ENCODE data around the gene RBFOX2.

The RBFOX2 gene

GRCh38 chr22:35899736-35900135 lies 128.9 kb downstream of the RBFOX2 start:
- no peak for DNase-seq (ENCODE audit: extremely low read depth, low read depth)
- no peak for TF ChIP-seq CTCF (IDR thresholded peaks at IDR 0.05; ENCODE audit: low read depth, low read length)

- no peak for DNase-seq (ENCODE audit: extremely low read depth, low read depth)
- TF ChIP-seq CTCF (IDR thresholded peaks at IDR 0.05; ENCODE audit: low read depth, low read length) = no peak
These were observed 132.4 kb downstream of the RBFOX2 start for GRCh38 chr22:35896111-35896705.

GRCh38 chr22:35894937-35895708 lies 133.5 kb downstream of the RBFOX2 start:
- no peak for TF ChIP-seq CTCF (IDR thresholded peaks at IDR 0.05; ENCODE audit: low read depth, low read length)
- DNase-seq (ENCODE audit: extremely low read depth, low read depth) = peak; percentile 69

- no peak for DNase-seq (ENCODE audit: extremely low read depth, low read depth)
- no peak for TF ChIP-seq CTCF (IDR thresholded peaks at IDR 0.05; ENCODE audit: low read depth, low read length)
These were observed 134.2 kb downstream of the RBFOX2 start for GRCh38 chr22:35894464-35894878.

- no peak for DNase-seq (ENCODE audit: extremely low read depth, low read depth)
- no peak for TF ChIP-seq CTCF (IDR thresholded peaks at IDR 0.05; ENCODE audit: low read depth, low read length)
These were observed 134.9 kb downstream of the RBFOX2 start for GRCh38 chr22:35893698-35894097.

- DNase-seq (ENCODE audit: extremely low read depth, low read depth) = no peak
- TF ChIP-seq CTCF (IDR thresholded peaks at IDR 0.05; ENCODE audit: low read depth, low read length) = no peak
These were observed 136.4 kb downstream of the RBFOX2 start for GRCh38 chr22:35892192-35892591.

- no peak for TF ChIP-seq CTCF (IDR thresholded peaks at IDR 0.05; ENCODE audit: low read depth, low read length)
These were observed 137.2 kb downstream of the RBFOX2 start for GRCh38 chr22:35891442-35891841.

More at GRCh38 chr22:35891442-35891841, 137.2 kb downstream of the RBFOX2 start:
- DNase-seq (ENCODE audit: extremely low read depth, low read depth) = no peak

Measured in AG09319 (cell line).